IMR-90 (cell line): ENCODE results near the gene FBXO44. TPM values are rescaled to one million over a fixed set of nuclear protein-coding genes. Genes with fewer than 3 reads are reported as not detected.

Experiments used
- ATAC-seq: fragments of 200-7000 bp; cut with Tn5 transposase; 2 replicates; pipeline ENCODE4 v1.9.1; 2020; ENCODE audit warnings: low read depth, mild to moderate bottlenecking, moderate library complexity
- BruUV-seq: library from RNA; stranded (reverse); fragments of 400-500 nt; replicated peaks from 2 replicates; lab custom pipeline; 2021; lab: Mats Ljungman, UMichigan
- CTCF ChIA-PET: fragments of 300-600 bp; formaldehyde crosslinking; extraction: SDS; loops from one replicate; lab custom pipeline; 2021; ENCODE audit warnings: antibody characterized with exemption; lab: Yijun Ruan, JAX
- POLR2A ChIA-PET: fragments of 300-600 bp; sonication (Branson Sonifier 250); formaldehyde crosslinking; loops from one replicate; lab custom pipeline; 2022; ENCODE audit warnings: antibody characterized with exemption; ENCODE audit not compliant: unreplicated experiment; lab: Charles Lee
- DNase-seq: peaks from one replicate; pipeline ENCODE4 v3.0.0; 2013
- H2AFZ ChIP-seq: replicated peaks from 2 replicates; pipeline ENCODE3; 2013; ENCODE audit warnings: low read length, mild to moderate bottlenecking; ENCODE audit not compliant: poor library complexity
- H2AK5ac ChIP-seq: 2 replicates; pipeline ENCODE4 v1.6.1; 2013; ENCODE audit warnings: low read depth, low read length, inconsistent platforms
- H2AK9ac ChIP-seq: replicated peaks from 2 replicates; pipeline ENCODE3; 2013; ENCODE audit warnings: mild to moderate bottlenecking, low read depth, low read length, moderate library complexity; ENCODE audit not compliant: poor library complexity
- H2BK120ac ChIP-seq: 2 replicates; pipeline ENCODE4 v1.6.1; 2013; ENCODE audit warnings: low read depth, low read length, inconsistent platforms
- H2BK15ac ChIP-seq: 3 replicates; pipeline ENCODE4 v1.6.1; 2013; ENCODE audit warnings: low read depth, low read length, inconsistent platforms
- H2BK20ac ChIP-seq: 2 replicates; pipeline ENCODE4 v1.6.1; 2013; ENCODE audit warnings: low read depth, mild to moderate bottlenecking, inconsistent platforms, low read length, moderate library complexity
- H2BK5ac ChIP-seq: 2 replicates; pipeline ENCODE4 v1.6.1; 2013; ENCODE audit warnings: mild to moderate bottlenecking, low read depth, low read length, inconsistent platforms; ENCODE audit not compliant: poor library complexity, severe bottlenecking
- H3K14ac ChIP-seq: replicated peaks from 2 replicates; pipeline ENCODE4 v1.6.1; 2013; ENCODE audit warnings: low read depth, low read length, inconsistent platforms
- H3K18ac ChIP-seq: 2 replicates; pipeline ENCODE4 v1.6.1; 2013; ENCODE audit warnings: low read depth, low read length, control low read depth
- H3K23ac ChIP-seq: 2 replicates; pipeline ENCODE4 v1.6.1; 2013; ENCODE audit warnings: low read depth, low read length, inconsistent platforms
- H3K27ac ChIP-seq: 2 replicates; pipeline ENCODE4 v1.5.1; 2013; ENCODE audit warnings: mild to moderate bottlenecking, control low read depth, low read length; ENCODE audit not compliant: insufficient read depth
- H3K27me3 ChIP-seq: 2 replicates; pipeline ENCODE4 v1.6.1; 2013; ENCODE audit warnings: low read length; ENCODE audit not compliant: control insufficient read depth, insufficient read depth
- H3K36me3 ChIP-seq: 2 replicates; pipeline ENCODE4 v1.6.1; 2013; ENCODE audit warnings: low read length, mixed read lengths; ENCODE audit not compliant: control insufficient read depth, insufficient read depth
- H3K4ac ChIP-seq: 2 replicates; pipeline ENCODE4 v1.6.1; 2013; ENCODE audit warnings: low read depth, low read length, inconsistent platforms
- H3K4me1 ChIP-seq: 2 replicates; pipeline ENCODE4 v1.6.1; 2013; ENCODE audit warnings: low read length, mixed read lengths; ENCODE audit not compliant: control insufficient read depth, insufficient read depth
- H3K4me2 ChIP-seq: 2 replicates; pipeline ENCODE4 v1.6.1; 2013; ENCODE audit warnings: low read depth, mild to moderate bottlenecking, control low read depth, low read length, moderate library complexity
- H3K4me3 ChIP-seq: 2 replicates; pipeline ENCODE4 v1.5.1; 2013; ENCODE audit warnings: low read depth, mild to moderate bottlenecking, control low read depth, low read length, moderate library complexity; ENCODE audit not compliant: insufficient read depth
- H3K56ac ChIP-seq: 2 replicates; pipeline ENCODE4 v1.6.1; 2013; ENCODE audit warnings: low read length, inconsistent platforms; ENCODE audit not compliant: insufficient read depth; ENCODE audit errors: extremely low read depth
- H3K79me1 ChIP-seq, 2 experiments: 2 replicates each; pipeline ENCODE4 v1.6.1; 2013; ENCODE audit warnings: low read length in 2 of 2, inconsistent platforms in 1 of 2, low read depth in 1 of 2
- H3K9ac ChIP-seq: 2 replicates; pipeline ENCODE4 v1.6.1; 2013; ENCODE audit warnings: low read depth, low read length, control low read depth
- H3K9me1 ChIP-seq: 2 replicates; pipeline ENCODE4 v1.6.1; 2013; ENCODE audit warnings: low read length, inconsistent platforms; ENCODE audit not compliant: insufficient read depth
- H3K9me3 ChIP-seq: 2 replicates; pipeline ENCODE4 v1.6.1; 2013; ENCODE audit warnings: low read length; ENCODE audit not compliant: control insufficient read depth, insufficient read depth
- H4K20me1 ChIP-seq: 2 replicates; pipeline ENCODE4 v1.6.1; 2013; ENCODE audit warnings: low read length, inconsistent platforms; ENCODE audit not compliant: insufficient read depth
- H4K5ac ChIP-seq: 2 replicates; pipeline ENCODE4 v1.6.1; 2013; ENCODE audit warnings: mild to moderate bottlenecking, low read depth, low read length, control low read depth
- H4K8ac ChIP-seq, 2 experiments: 2 replicates each; pipeline ENCODE4 v1.6.1; 2013; ENCODE audit warnings: low read depth in 2 of 2, low read length in 2 of 2, control low read depth in 1 of 2, inconsistent platforms in 1 of 2
- H4K91ac ChIP-seq: 2 replicates; pipeline ENCODE4 v1.6.1; 2013; ENCODE audit warnings: low read depth, low read length, inconsistent platforms; ENCODE audit not compliant: insufficient read depth
- BHLHE40 ChIP-seq: fragments of 150-350 bp; IDR thresholded peaks from 2 replicates; pipeline ENCODE4 v1.6.1; 2016; ENCODE audit warnings: mild to moderate bottlenecking, low read depth, low read length
- CEBPB ChIP-seq: IDR thresholded peaks from 2 replicates; pipeline ENCODE4 v1.6.1; 2012; ENCODE audit warnings: low read depth, low read length, improper control_type of control experiment
- CHD1 ChIP-seq: IDR thresholded peaks from 2 replicates; pipeline ENCODE4 v1.6.1; 2012; ENCODE audit warnings: low read depth, low read length, improper control_type of control experiment
- ELK1 ChIP-seq: fragments of 150-350 bp; IDR thresholded peaks from 2 replicates; pipeline ENCODE4 v1.6.1; 2016; ENCODE audit warnings: low read depth, mild to moderate bottlenecking, low read length, moderate library complexity, borderline replicate concordance
- FOS ChIP-seq: fragments of 150-350 bp; IDR thresholded peaks from 2 replicates; pipeline ENCODE4 v1.6.1; 2016; ENCODE audit warnings: low read depth, low read length
- MAFK ChIP-seq: IDR thresholded peaks from 2 replicates; pipeline ENCODE4 v1.6.1; 2012; ENCODE audit warnings: low read depth, low read length, improper control_type of control experiment
- MAZ ChIP-seq: IDR thresholded peaks from 2 replicates; pipeline ENCODE4 v1.6.1; 2012; ENCODE audit warnings: low read depth, mild to moderate bottlenecking, low read length, improper control_type of control experiment, moderate library complexity, borderline replicate concordance
- MXI1 ChIP-seq: IDR thresholded peaks from 2 replicates; pipeline ENCODE4 v1.6.1; 2012; ENCODE audit warnings: low read depth, mild to moderate bottlenecking, low read length, moderate library complexity, borderline replicate concordance
- NFE2L2 ChIP-seq: fragments of 150-350 bp; IDR thresholded peaks from 2 replicates; pipeline ENCODE4 v1.6.1; 2016; ENCODE audit warnings: low read depth, mild to moderate bottlenecking, low read length
- POLR2A ChIP-seq: IDR thresholded peaks from 2 replicates; pipeline ENCODE4 v1.6.1; 2012; ENCODE audit warnings: mild to moderate bottlenecking, low read depth, low read length
- WGBS, 2 experiments: methylation state at CpG; one replicate each; pipeline versions ENCODE4 v1.1.5 to v1.1.7; 2013; ENCODE audit warnings: missing lambda C conversion rate in 2 of 2; ENCODE audit not compliant: insufficient read length in 1 of 2; ENCODE audit errors: extremely low coverage in 2 of 2; 5-methylcytosine and 5-hydroxymethylcytosine counted together
- dilution Hi-C: fragments of 300-500 bp; cut with HindIII; formaldehyde crosslinking; loops from one replicate; pipeline ENCODE4 v1.14.3; 2018; ENCODE audit warnings: low sequenced_read_pairs; ENCODE audit not compliant: unreplicated experiment
- in situ Hi-C: fragments of 300-500 bp; cut with MboI; formaldehyde crosslinking; loops from 3 replicates; pipeline ENCODE4 v1.14.3; 2019; ENCODE audit warnings: low sequenced_read_pairs, inconsistent platforms, mixed read lengths
- intact Hi-C: fragments of 100-400 bp; cut with micrococcal nuclease; formaldehyde crosslinking; loops from 2 replicates; pipeline ENCODE4 v1.10.0; 2022
- polyA plus RNA-seq, 3 experiments: library from polyadenylated mRNA; depleted of rRNA; stranded (reverse); fragments of >200 nt; gene quantifications; 2 replicates each; pipeline ENCODE4 v1.2.3, GENCODE V29; 2012; ENCODE audit warnings: low replicate concordance in 1 of 3
- total RNA-seq: library from RNA; depleted of rRNA; stranded (reverse); fragments of >200 nt; gene quantifications from 2 replicates; pipeline ENCODE4 v1.2.3, GENCODE V29; 2012
- TF ChIP-seq, protein P1 (sequence below): conservative IDR thresholded peaks from 2 replicates; pipeline ENCODE4 v1.5.1; 2012; ENCODE audit warnings: mild to moderate bottlenecking, low read depth, low read length, improper control_type of control experiment
- TF ChIP-seq, protein P2 (sequence below): fragments of 150-350 bp; IDR thresholded peaks from 2 replicates; pipeline ENCODE4 v1.6.1; 2017; ENCODE audit warnings: mild to moderate bottlenecking, antibody characterized with exemption, low read length, low read depth

FBXO44 gene
- total and polyA plus RNA-seq, 2 of the 4 experiments (the other 2 are of a cell fraction): 9.3 to 25.5 TPM

DNA sequence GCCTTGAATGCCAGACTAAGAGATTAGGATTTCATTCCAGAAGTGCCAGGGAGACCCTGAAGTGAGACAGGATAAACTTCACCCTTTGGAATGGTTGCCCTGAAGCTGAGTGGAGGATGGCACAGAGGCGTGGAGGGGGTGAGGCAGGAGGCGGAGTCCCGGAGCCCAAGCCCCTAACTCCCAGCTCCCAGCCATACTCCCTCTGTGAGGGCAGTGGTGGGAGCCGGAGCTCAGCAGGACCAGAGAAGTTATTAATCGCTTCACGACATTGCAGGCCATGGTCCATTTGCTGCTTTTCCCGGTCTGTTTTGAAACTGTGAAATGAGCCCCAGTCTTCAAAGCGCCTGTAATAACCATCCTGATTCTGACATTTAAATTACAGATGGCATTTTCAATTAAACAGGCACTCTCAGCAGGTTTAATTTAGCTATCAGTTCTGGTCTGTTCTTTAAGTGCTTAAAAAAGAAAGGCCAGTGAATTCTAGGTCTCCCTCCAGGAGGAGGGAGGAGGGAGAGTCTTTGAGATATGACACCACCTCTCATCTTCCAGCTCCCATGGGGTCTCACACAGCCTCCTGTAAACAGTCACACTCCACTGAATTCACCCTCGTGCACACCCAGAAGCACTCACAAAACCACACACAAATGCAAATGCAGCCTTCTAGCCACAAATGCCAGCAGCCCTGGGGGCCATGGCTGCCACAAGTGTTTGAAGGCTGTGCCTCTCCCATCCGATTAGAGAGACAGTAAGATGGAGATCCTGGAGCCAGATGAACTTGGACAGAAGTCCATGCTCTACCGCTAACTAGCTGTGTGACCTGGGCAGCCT is 20.1 kb upstream of the FBXO44 start:
- TF ChIP-seq, protein P1, sequence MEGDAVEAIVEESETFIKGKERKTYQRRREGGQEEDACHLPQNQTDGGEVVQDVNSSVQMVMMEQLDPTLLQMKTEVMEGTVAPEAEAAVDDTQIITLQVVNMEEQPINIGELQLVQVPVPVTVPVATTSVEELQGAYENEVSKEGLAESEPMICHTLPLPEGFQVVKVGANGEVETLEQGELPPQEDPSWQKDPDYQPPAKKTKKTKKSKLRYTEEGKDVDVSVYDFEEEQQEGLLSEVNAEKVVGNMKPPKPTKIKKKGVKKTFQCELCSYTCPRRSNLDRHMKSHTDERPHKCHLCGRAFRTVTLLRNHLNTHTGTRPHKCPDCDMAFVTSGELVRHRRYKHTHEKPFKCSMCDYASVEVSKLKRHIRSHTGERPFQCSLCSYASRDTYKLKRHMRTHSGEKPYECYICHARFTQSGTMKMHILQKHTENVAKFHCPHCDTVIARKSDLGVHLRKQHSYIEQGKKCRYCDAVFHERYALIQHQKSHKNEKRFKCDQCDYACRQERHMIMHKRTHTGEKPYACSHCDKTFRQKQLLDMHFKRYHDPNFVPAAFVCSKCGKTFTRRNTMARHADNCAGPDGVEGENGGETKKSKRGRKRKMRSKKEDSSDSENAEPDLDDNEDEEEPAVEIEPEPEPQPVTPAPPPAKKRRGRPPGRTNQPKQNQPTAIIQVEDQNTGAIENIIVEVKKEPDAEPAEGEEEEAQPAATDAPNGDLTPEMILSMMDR: no peak
- TF ChIP-seq NFE2L2 (no peak), CEBPB (no peak), CHD1 (no peak), MAFK (no peak), FOS (no peak), ELK1 (no peak), BHLHE40 (no peak), MXI1 (no peak), MAZ (no peak), POLR2A (no peak)
- TF ChIP-seq, protein P2, sequence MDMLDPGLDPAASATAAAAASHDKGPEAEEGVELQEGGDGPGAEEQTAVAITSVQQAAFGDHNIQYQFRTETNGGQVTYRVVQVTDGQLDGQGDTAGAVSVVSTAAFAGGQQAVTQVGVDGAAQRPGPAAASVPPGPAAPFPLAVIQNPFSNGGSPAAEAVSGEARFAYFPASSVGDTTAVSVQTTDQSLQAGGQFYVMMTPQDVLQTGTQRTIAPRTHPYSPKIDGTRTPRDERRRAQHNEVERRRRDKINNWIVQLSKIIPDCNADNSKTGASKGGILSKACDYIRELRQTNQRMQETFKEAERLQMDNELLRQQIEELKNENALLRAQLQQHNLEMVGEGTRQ: no peak
- H3K4me3 ChIP-seq: no peak overlapping the region
- no peaks in the 10 kb centered on the region for H3K9me3 ChIP-seq
- no peaks in the 10 kb centered on the region for H3K4me1 ChIP-seq
- dilution Hi-C loops: no loop called here
- H3K9ac ChIP-seq: no peak overlapping the region
- no peaks in the 10 kb centered on the region for H3K36me3 ChIP-seq
- no peak overlapping the region for H2BK15ac ChIP-seq
- no peak overlapping the region for H4K5ac ChIP-seq
- H3K79me1 ChIP-seq: no peaks in the 10 kb centered on the region
- no peak overlapping the region for H4K91ac ChIP-seq
- ATAC-seq (no peak), DNase-seq (no peak)
- H3K4ac ChIP-seq: no peak overlapping the region
- no peak overlapping the region for H2AK9ac ChIP-seq
- CTCF ChIA-PET: interaction anchor here (1.5 kb wide), 1 partner anchor 11 kb away, joined by 6 read pairs; no protein-coding TSS in a partner anchor
- BruUV-seq: no TSS peak
- H4K8ac ChIP-seq: no peak overlapping the region
- WGBS, 2 experiments: no CpG with 5 or more reads among the region's 11 CpGs
- H2AFZ ChIP-seq: no peak overlapping the region
- POLR2A ChIA-PET: no interaction called here
- H3K18ac ChIP-seq: no peak overlapping the region
- H2BK20ac ChIP-seq: no peak overlapping the region
- H3K9me1 ChIP-seq: no peaks in the 10 kb centered on the region
- intact Hi-C loops: no loop called here
- H3K27me3 ChIP-seq: peaks cover 7% of the 10 kb centered on the region; the same call in 1 of the 2 replicates
- no peak overlapping the region for H3K56ac ChIP-seq
- no peak overlapping the region for H3K27ac ChIP-seq
- no peaks in the 10 kb centered on the region for H4K20me1 ChIP-seq
- H2BK120ac ChIP-seq: no peak overlapping the region
- H2AK5ac ChIP-seq: no peak overlapping the region
- no peak overlapping the region for H2BK5ac ChIP-seq
- in situ Hi-C loops: no loop called here
- no peak overlapping the region for H3K14ac ChIP-seq
- no peak overlapping the region for H3K23ac ChIP-seq
- no peak overlapping the region for H3K4me2 ChIP-seq
